HG02588 (cell line): Measurements from ENCODE around the gene HS1BP3.

ENCODE experiments used
- ATAC-seq: cut with Tn5 transposase; IDR thresholded peaks from one replicate; pipeline ENCODE4 v1.9.1; 2021; ENCODE audit warnings: mild to moderate bottlenecking, moderate library complexity; ENCODE audit not compliant: unreplicated experiment

The HS1BP3 gene

GRCh38 chr2:20632446-20632990, 18.4 kb downstream of the HS1BP3 start:
- no peak for ATAC-seq

GRCh38 chr2:20631617-20632307, 19.1 kb downstream of the HS1BP3 start:
- no peak for ATAC-seq

- no peak for ATAC-seq
Measured at GRCh38 chr2:20630967-20631366, 19.9 kb downstream of the HS1BP3 start.

DNA sequence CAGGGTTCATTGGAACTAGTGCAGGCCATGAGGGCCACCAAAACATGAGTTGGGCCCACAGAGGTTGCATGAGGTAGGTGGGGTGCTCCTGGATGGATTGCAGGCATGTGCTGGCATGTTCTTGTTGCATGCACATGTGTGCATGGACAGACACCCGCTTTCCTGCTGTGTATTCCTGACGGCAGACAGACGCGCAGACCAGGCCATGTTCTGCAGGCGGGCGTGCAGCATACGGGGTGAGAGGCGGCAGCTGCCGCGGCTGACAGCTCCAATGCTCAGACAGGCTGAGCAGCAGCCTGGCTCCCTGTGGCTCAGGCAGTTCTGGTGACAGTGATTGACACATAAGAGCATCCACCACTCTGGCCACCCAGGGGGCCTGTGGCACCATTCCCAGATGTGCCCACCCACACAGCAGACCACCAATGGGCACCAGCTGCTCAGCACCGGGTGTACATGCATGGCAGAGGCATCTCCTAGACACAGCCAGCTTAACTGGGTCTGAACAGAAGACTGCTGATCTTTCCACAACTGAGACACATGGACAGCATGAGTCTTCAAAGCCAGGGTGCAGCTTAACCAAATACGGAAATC, 21.2 kb downstream of the HS1BP3 start:
- ATAC-seq = no peak

GRCh38 chr2:20629181-20629580, 21.7 kb downstream of the HS1BP3 start:
- ATAC-seq = no peak

GRCh38 chr2:20627712-20628380, 23.1 kb downstream of the HS1BP3 start:
- ATAC-seq = no peak

GRCh38 chr2:20626698-20627513, 24.0 kb downstream of the HS1BP3 start:
- ATAC-seq = no peak

GRCh38 chr2:20626392-20626697, 24.6 kb downstream of the HS1BP3 start:
- ATAC-seq = no peak

DNA sequence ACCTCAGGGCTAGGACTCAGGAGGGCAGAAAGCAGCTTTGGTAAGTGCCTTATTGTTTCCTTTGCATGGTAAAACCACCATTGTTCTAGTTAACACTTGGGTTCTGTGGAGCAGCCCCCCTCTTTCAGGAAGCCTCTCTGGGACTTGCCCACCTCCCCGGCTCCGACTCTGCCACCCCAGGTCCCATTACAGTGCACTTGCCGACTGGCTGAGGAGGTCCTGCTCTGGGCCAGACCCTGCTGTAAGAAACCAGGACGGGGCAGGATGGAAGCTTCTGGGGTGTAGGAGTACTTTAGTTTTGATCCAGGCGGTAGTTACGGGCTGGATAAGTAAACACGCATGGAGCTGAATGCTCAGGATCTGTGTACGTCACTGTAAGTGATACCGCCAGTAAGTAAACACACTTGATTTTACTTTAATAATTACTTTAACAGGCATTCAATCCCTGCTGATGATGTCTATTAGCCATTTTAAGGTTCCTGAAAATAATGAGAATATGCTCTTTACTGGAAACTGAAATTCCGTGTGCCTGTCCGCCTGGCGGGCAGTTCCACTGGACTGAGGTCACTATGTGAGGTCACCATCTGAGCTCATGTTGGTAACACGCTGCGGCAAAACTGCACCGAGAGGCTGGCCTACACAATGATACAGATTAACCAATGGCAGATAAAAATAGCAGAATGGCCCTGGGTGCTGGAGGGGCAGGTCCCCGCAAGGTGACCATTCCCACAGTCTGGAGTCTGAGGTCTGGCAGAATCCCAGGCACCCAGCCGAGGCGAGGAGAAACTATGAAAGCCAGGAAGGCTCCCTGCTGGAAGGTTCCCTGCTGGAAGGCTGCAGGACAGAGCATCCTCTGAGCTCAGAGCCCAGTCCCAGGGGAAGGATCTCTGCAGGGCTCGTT, 25.2 kb downstream of the HS1BP3 start:
- no peak for ATAC-seq

- no peak for ATAC-seq
Measured at GRCh38 chr2:20624884-20625485, 25.9 kb downstream of the HS1BP3 start.

GRCh38 chr2:20624156-20624883, 26.6 kb downstream of the HS1BP3 start:
- ATAC-seq = no peak

- ATAC-seq = no peak
Measured at GRCh38 chr2:20623741-20624155, 27.1 kb downstream of the HS1BP3 start.

DNA sequence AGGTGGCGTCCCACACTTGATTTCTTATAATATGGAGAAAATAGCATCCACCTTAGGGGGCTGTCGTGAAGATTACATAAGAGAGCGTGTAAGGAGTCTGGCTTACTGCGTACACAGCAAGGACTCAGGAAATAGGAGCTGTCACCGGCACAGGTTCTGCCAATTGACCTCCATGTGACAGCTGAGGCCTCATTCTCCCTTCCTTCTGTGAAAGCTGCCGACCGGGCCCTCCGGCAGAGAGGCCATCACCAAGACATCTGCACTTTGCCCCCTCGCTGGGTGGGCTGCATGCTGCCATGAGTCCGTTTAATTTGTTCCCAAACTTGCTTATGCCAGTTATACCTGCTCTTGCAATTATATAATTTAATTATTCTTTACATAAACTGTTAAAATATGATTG, 27.7 kb downstream of the HS1BP3 start:
- no peak for ATAC-seq

GRCh38 chr2:20622731-20623130, 28.2 kb downstream of the HS1BP3 start:
- ATAC-seq = no peak

- no peak for ATAC-seq
Measured at GRCh38 chr2:20622296-20622686, 28.6 kb downstream of the HS1BP3 start.

GRCh38 chr2:20621366-20622295, 29.3 kb downstream of the HS1BP3 start:
- no peak for ATAC-seq

GRCh38 chr2:20620696-20621365, 30.1 kb downstream of the HS1BP3 start:
- ATAC-seq = no peak

DNA sequence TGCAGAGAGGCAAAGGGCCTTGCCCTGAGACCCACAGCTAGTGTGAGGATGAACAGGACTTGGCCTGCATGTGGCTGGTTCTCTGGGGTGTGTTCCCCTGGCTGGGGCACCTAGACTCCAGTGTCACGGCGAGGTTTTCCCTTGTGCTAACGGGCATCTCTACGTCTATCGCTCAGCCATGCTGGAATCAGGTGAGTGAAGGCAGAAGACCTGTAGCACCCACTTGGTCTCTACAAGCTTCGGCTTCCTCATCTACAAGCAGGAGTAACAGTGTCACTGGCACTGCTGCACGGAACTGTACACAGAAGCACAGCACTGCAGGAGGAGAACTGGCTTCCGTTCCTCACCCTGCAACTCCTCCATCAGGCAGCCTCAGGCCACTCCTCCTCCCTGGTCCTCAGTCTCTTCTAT, 30.6 kb downstream of the HS1BP3 start:
- no peak for ATAC-seq
